Limb (tissue), 2 donors: ENCODE results near the gene API5.

ENCODE experiments used
- DNase-seq, 2 donors: peaks; one replicate each; pipeline ENCODE4 v3.0.0-alpha.2; 2016; ENCODE audit errors: extremely low spot score in 2 of 2

API5 gene

GRCh38 chr11:43359422-43359818 lies 47.6 kb downstream of the API5 start:
- peak in 1 of 2 donors; percentile 10 for DNase-seq

GRCh38 chr11:43360361-43361032 lies 48.7 kb downstream of the API5 start:
- peak in 1 of 2 donors; percentile 6 for DNase-seq

GRCh38 chr11:43366677-43367076 lies 54.9 kb downstream of the API5 start:
- no peak for DNase-seq

- peak in 1 of 2 donors; percentile 17 for DNase-seq
Measured at GRCh38 chr11:43367382-43368178, 55.8 kb downstream of the API5 start.

- no peak for DNase-seq
Measured at GRCh38 chr11:43376065-43376464, 64.3 kb downstream of the API5 start.

- DNase-seq, result no peak
Measured at GRCh38 chr11:43376594-43376993, 64.8 kb downstream of the API5 start.

GRCh38 chr11:43377389-43377788 lies 65.6 kb downstream of the API5 start:
- DNase-seq, result no peak

GRCh38 chr11:43378897-43379296 lies 67.1 kb downstream of the API5 start:
- no peak for DNase-seq

GRCh38 chr11:43381802-43382201 lies 70.0 kb downstream of the API5 start:
- no peak for DNase-seq

- DNase-seq, result no peak
Measured at GRCh38 chr11:43382614-43383013, 70.8 kb downstream of the API5 start.

GRCh38 chr11:43384393-43384792 lies 72.6 kb downstream of the API5 start:
- DNase-seq, result no peak

GRCh38 chr11:43392713-43393112 lies 80.9 kb downstream of the API5 start:
- no peak for DNase-seq

- no peak for DNase-seq
Measured at GRCh38 chr11:43393765-43394355, 82.1 kb downstream of the API5 start.
